Hepatocyte (in vitro differentiated cells): Measurements from ENCODE around the gene NAV3. TPM values are rescaled to one million over a fixed set of nuclear protein-coding genes. Genes with fewer than 3 reads are reported as not detected.

Source experiments
- DNase-seq: peaks from one replicate; pipeline ENCODE4 v3.0.0-alpha.2; 2016; ENCODE audit warnings: low spot score
- H2AFZ ChIP-seq: fragments of 200-600 bp; sonication (generic); 2 replicates; pipeline ENCODE4 v1.6.0; 2016; ENCODE audit warnings: antibody characterized with exemption, mild to moderate bottlenecking
- H3K27ac ChIP-seq: fragments of 200-600 bp; sonication (generic); 2 replicates; pipeline ENCODE4 v1.5.1; 2016; ENCODE audit warnings: mild to moderate bottlenecking
- H3K27me3 ChIP-seq: fragments of 200-600 bp; sonication (generic); 2 replicates; pipeline ENCODE4 v1.6.1; 2016
- H3K36me3 ChIP-seq: fragments of 200-600 bp; sonication (generic); replicated peaks from 2 replicates; pipeline ENCODE4 v1.5.1; 2016; ENCODE audit warnings: low read depth; ENCODE audit not compliant: insufficient read depth
- H3K4me1 ChIP-seq: fragments of 200-600 bp; sonication (generic); 2 replicates; pipeline ENCODE4 v1.5.1; 2016; ENCODE audit warnings: mild to moderate bottlenecking, moderate library complexity; ENCODE audit not compliant: insufficient read depth
- H3K4me2 ChIP-seq: fragments of 200-600 bp; sonication (generic); 2 replicates; pipeline ENCODE4 v1.6.0; 2016
- H3K4me3 ChIP-seq: fragments of 200-600 bp; sonication (generic); 2 replicates; pipeline ENCODE4 v1.5.1; 2016; ENCODE audit warnings: mild to moderate bottlenecking
- H3K79me2 ChIP-seq: fragments of 200-600 bp; sonication (generic); 2 replicates; pipeline ENCODE4 v1.6.0; 2017; ENCODE audit warnings: mild to moderate bottlenecking
- H3K9me2 ChIP-seq: fragments of 200-600 bp; sonication (generic); replicated peaks from 2 replicates; pipeline ENCODE4 v1.6.0; 2017; ENCODE audit warnings: mild to moderate bottlenecking; ENCODE audit not compliant: insufficient read depth
- H3K9me3 ChIP-seq: fragments of 200-600 bp; sonication (generic); 2 replicates; pipeline ENCODE4 v1.5.1; 2016; ENCODE audit warnings: low read depth, mild to moderate bottlenecking
- H4K20me1 ChIP-seq: fragments of 200-600 bp; sonication (generic); 2 replicates; pipeline ENCODE4 v1.6.0; 2016; ENCODE audit warnings: mild to moderate bottlenecking; ENCODE audit not compliant: insufficient read depth, poor library complexity, severe bottlenecking
- EZH2 ChIP-seq: fragments of 200-600 bp; sonication (generic); IDR thresholded peaks from 2 replicates; pipeline ENCODE4 v1.6.1; 2016; ENCODE audit warnings: antibody characterized with exemption, mild to moderate bottlenecking, borderline replicate concordance
- EZH2phosphoT487 ChIP-seq: fragments of 200-600 bp; sonication (generic); IDR thresholded peaks from one replicate; pipeline ENCODE4 v1.6.1; 2018; ENCODE audit warnings: antibody characterized with exemption, mild to moderate bottlenecking, low read depth, moderate library complexity; ENCODE audit not compliant: unreplicated experiment, severe bottlenecking
- WGBS: methylation state at CpG from one replicate; pipeline ENCODE4 v1.1.6; 2016; ENCODE audit warnings: low lambda C conversion rate; ENCODE audit errors: missing lambda C conversion rate; 5-methylcytosine and 5-hydroxymethylcytosine counted together
- polyA plus RNA-seq: library from polyadenylated mRNA; unstranded; fragments of >200 nt; fragmentation: Nextera tagmentation; extraction: Ambion mirVana; gene quantifications from 2 replicates; pipeline ENCODE4 v1.2.1, GENCODE V29; 2016
- total RNA-seq: library from RNA; depleted of rRNA; stranded (reverse); fragments of >200 nt; gene quantifications from 2 replicates; pipeline ENCODE4 v1.2.3, GENCODE V29; 2014
- TF ChIP-seq, protein P1 (sequence below): fragments of 200-600 bp; sonication (generic); IDR thresholded peaks from 2 replicates; pipeline ENCODE4 v1.5.1; 2016; ENCODE audit warnings: antibody characterized with exemption, mild to moderate bottlenecking; ENCODE audit not compliant: poor library complexity

The NAV3 gene
- total and polyA plus RNA-seq, 2 experiments from 2014 or later: 1.4 to 9.2 TPM

GRCh38 chr12:78240827-78241226 lies 410.1 kb downstream of the NAV3 start:
- H3K27ac ChIP-seq: no peak overlapping the region
- 23% methylated on average over 1 of the region's 1 CpG for WGBS

DNA sequence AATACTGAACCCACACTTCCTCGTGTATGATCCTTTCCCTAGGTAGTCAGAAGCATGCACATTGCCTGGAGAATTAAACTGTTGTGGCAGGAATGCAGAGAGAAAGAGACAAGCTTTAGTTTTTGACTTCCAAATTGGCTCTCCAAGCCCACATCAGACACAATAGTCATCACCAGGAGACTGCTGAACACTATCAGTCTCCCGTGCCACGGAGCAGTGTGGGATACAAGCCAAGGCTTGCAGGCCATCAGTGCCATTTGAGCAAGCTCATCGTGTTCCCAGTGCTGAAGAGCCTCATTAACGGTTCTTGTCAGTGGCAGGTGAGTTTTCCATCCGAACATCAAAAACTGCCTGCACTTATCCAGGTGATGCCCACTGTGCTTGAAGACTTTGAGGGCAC lies 410.8 kb downstream of the NAV3 start:
- WGBS: 75% methylated on average over 6 of the region's 6 CpGs

More at GRCh38 chr12:78240827-78241226, 410.1 kb downstream of the NAV3 start:
- no peak for DNase-seq
- Histone ChIP-seq H3K4me1 (no peaks in the 10 kb centered on the region), H3K9me3 (no peaks in the 10 kb centered on the region), H3K9me2 (no peaks in the 10 kb centered on the region), H3K79me2 (no peaks in the 10 kb centered on the region), H2AFZ (no peak overlapping the region), H4K20me1 (no peaks in the 10 kb centered on the region), H3K4me2 (no peak overlapping the region), H3K36me3 (no peaks in the 10 kb centered on the region), H3K4me3 (no peak overlapping the region), H3K27me3 (no peaks in the 10 kb centered on the region)
- TF ChIP-seq EZH2phosphoT487 (no peak), EZH2 (no peak)
- TF ChIP-seq, protein P1, sequence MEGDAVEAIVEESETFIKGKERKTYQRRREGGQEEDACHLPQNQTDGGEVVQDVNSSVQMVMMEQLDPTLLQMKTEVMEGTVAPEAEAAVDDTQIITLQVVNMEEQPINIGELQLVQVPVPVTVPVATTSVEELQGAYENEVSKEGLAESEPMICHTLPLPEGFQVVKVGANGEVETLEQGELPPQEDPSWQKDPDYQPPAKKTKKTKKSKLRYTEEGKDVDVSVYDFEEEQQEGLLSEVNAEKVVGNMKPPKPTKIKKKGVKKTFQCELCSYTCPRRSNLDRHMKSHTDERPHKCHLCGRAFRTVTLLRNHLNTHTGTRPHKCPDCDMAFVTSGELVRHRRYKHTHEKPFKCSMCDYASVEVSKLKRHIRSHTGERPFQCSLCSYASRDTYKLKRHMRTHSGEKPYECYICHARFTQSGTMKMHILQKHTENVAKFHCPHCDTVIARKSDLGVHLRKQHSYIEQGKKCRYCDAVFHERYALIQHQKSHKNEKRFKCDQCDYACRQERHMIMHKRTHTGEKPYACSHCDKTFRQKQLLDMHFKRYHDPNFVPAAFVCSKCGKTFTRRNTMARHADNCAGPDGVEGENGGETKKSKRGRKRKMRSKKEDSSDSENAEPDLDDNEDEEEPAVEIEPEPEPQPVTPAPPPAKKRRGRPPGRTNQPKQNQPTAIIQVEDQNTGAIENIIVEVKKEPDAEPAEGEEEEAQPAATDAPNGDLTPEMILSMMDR: no peak

DNA sequence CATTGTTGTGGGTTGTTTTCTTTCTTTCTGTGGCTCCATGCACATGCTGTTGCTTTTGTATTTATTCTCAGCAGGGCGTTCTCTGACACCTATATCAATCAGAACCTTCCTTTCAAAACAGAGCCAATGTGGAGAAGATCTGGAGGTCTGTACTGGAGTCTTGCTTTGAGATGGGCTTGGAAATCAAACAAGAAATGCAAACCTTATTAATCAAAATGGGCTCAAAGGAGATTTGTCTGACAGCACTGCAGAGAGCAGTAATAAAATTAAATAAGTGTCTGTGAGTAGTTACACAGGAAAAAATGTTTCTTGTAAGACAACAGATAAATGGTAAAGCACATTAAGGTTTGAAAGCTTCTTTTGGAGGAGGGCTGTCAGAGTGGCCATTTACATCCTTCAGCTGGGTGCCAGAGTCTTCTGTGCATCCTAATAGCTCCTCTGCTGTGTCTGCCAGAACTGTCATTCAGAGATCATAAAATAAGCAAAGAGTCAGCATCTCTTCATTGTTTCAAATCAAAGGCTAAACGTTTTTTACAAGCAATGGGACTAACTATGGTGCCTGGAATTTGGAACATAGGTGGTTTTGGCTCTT lies 414.3 kb downstream of the NAV3 start:
- Histone ChIP-seq H3K4me3 (no peak overlapping the region), H3K4me1 (no peaks in the 10 kb centered on the region), H3K79me2 (no peaks in the 10 kb centered on the region), H3K27ac (no peak overlapping the region), H3K27me3 (no peaks in the 10 kb centered on the region), H3K9me3 (no peaks in the 10 kb centered on the region), H3K4me2 (no peak overlapping the region), H4K20me1 (no peaks in the 10 kb centered on the region), H2AFZ (no peak overlapping the region), H3K36me3 (no peaks in the 10 kb centered on the region), H3K9me2 (no peaks in the 10 kb centered on the region)
- no peak for DNase-seq
- 36% methylated on average over 2 of the region's 2 CpGs for WGBS
- TF ChIP-seq EZH2: no peak
- TF ChIP-seq EZH2phosphoT487: no peak
- TF ChIP-seq, protein P1: no peak

More for the DNA sequence above, 410.8 kb downstream of the NAV3 start:
- Histone ChIP-seq H3K27me3 (no peaks in the 10 kb centered on the region), H3K4me1 (no peaks in the 10 kb centered on the region), H4K20me1 (no peaks in the 10 kb centered on the region), H3K4me3 (no peak overlapping the region), H3K4me2 (no peak overlapping the region), H3K79me2 (no peaks in the 10 kb centered on the region), H3K9me3 (no peaks in the 10 kb centered on the region), H2AFZ (no peak overlapping the region), H3K9me2 (no peaks in the 10 kb centered on the region), H3K27ac (no peak overlapping the region), H3K36me3 (no peaks in the 10 kb centered on the region)
- no peak for TF ChIP-seq EZH2
- TF ChIP-seq, protein P1: no peak
- TF ChIP-seq EZH2phosphoT487: no peak
- no peak for DNase-seq
